ENCODE results near the gene DTYMK. TPM values are rescaled to one million over a fixed set of nuclear protein-coding genes. Genes with fewer than 3 reads are reported as not detected.

DTYMK gene
- polyA plus RNA-seq, 3 donors, result 35.8 to 44.7 (median 40.7) TPM

GRCh38 chr2:241724259-241724974, 37.8 kb upstream of the DTYMK start:
- DNase-seq (ENCODE audit: extremely low read depth in 1 of 11, low read depth in 9 of 11, low spot score in 4 of 11), result no peak

- DNase-seq (ENCODE audit: extremely low read depth in 1 of 11, low read depth in 9 of 11, low spot score in 4 of 11), result no peak
Observed at GRCh38 chr2:241722896-241723454, 36.4 kb upstream of the DTYMK start.

GRCh38 chr2:241721852-241722251, 35.2 kb upstream of the DTYMK start:
- no peak for DNase-seq (ENCODE audit: extremely low read depth in 1 of 11, low read depth in 9 of 11, low spot score in 4 of 11)

GRCh38 chr2:241720560-241720959, 33.9 kb upstream of the DTYMK start:
- no peak for DNase-seq (ENCODE audit: extremely low read depth in 1 of 11, low read depth in 9 of 11, low spot score in 4 of 11)

- DNase-seq (ENCODE audit: extremely low read depth in 1 of 11, low read depth in 9 of 11, low spot score in 4 of 11), result no peak
Observed at GRCh38 chr2:241720099-241720498, 33.5 kb upstream of the DTYMK start.

- no peak for DNase-seq (ENCODE audit: extremely low read depth in 1 of 11, low read depth in 9 of 11, low spot score in 4 of 11)
Observed at GRCh38 chr2:241719093-241719492, 32.5 kb upstream of the DTYMK start.

GRCh38 chr2:241708879-241709278, 22.3 kb upstream of the DTYMK start:
- no peak for DNase-seq (ENCODE audit: extremely low read depth in 1 of 11, low read depth in 9 of 11, low spot score in 4 of 11)

GRCh38 chr2:241706537-241706936, 19.9 kb upstream of the DTYMK start:
- no peak for DNase-seq (ENCODE audit: extremely low read depth in 1 of 11, low read depth in 9 of 11, low spot score in 4 of 11)

- no peak for DNase-seq (ENCODE audit: extremely low read depth in 1 of 11, low read depth in 9 of 11, low spot score in 4 of 11)
Observed at GRCh38 chr2:241703032-241703604, 16.5 kb upstream of the DTYMK start.

- peak in 10 of 11 donors; percentile 55 to 81 (median 76) for DNase-seq (ENCODE audit: extremely low read depth in 1 of 11, low read depth in 9 of 11, low spot score in 4 of 11)
Observed at GRCh38 chr2:241702155-241703031, 15.8 kb upstream of the DTYMK start.

- DNase-seq (ENCODE audit: extremely low read depth in 1 of 11, low read depth in 9 of 11, low spot score in 4 of 11), result peak in 10 of 11 donors; percentile 76 to 94 (median 90)
Observed at GRCh38 chr2:241701399-241702154, 15.0 kb upstream of the DTYMK start, which contains the start of gene ING5. TSS of gene ING5 (plus strand) at chr2:241702039. CDS start at chr2:241702066, 27 bp downstream.

GRCh38 chr2:241701149-241701398, 14.5 kb upstream of the DTYMK start:
- peak in 1 of 11 donors; percentile 63 for DNase-seq (ENCODE audit: extremely low read depth in 1 of 11, low read depth in 9 of 11, low spot score in 4 of 11)

- no peak for DNase-seq (ENCODE audit: extremely low read depth in 1 of 11, low read depth in 9 of 11, low spot score in 4 of 11)
Observed at GRCh38 chr2:241695651-241696050, 9.0 kb upstream of the DTYMK start.

- DNase-seq (ENCODE audit: extremely low read depth in 1 of 11, low read depth in 9 of 11, low spot score in 4 of 11), result no peak
Observed at GRCh38 chr2:241692448-241692847, 5.8 kb upstream of the DTYMK start.

GRCh38 chr2:241690202-241690717, 3.6 kb upstream of the DTYMK start:
- no peak for DNase-seq (ENCODE audit: extremely low read depth in 1 of 11, low read depth in 9 of 11, low spot score in 4 of 11)

- DNase-seq (ENCODE audit: extremely low read depth in 1 of 11, low read depth in 9 of 11, low spot score in 4 of 11), result no peak
Observed at GRCh38 chr2:241689306-241689705, 2.7 kb upstream of the DTYMK start.

GRCh38 chr2:241686324-241686649, 328 bp downstream of the DTYMK start:
- no peak for DNase-seq (ENCODE audit: extremely low read depth in 1 of 11, low read depth in 9 of 11, low spot score in 4 of 11)

GRCh38 chr2:241680827-241681599, 5.6 kb downstream of the DTYMK start:
- DNase-seq (ENCODE audit: extremely low read depth in 1 of 11, low read depth in 9 of 11, low spot score in 4 of 11), result no peak
